Pancreas (tissue), 10 donors: Measurements from ENCODE around the gene LRRC23. TPM values are rescaled to one million over a fixed set of nuclear protein-coding genes. Genes with fewer than 3 reads are reported as not detected.

Experiments used
- ATAC-seq, 4 donors: fragments of 200-7000 bp; cut with Tn5 transposase; one replicate each; pipeline versions ENCODE4 v1.8.0 to v1.9.1; 2020; ENCODE audit warnings: mild to moderate bottlenecking in 4 of 4, moderate library complexity in 4 of 4
- DNase-seq, 6 donors: peaks; one replicate each; pipeline ENCODE4 v3.0.0-alpha.2; 2020
- FAIRE-seq: peaks from 2 replicates; lab custom pipeline; 2012; peaks lifted over from hg19 to GRCh38; lab: Jason Lieb, UNC
- H3K27ac ChIP-seq, 4 donors: fragments of 200-600 bp; sonication (generic); 1 replicate in 3 of 4; 2 replicates in 1 of 4; pipeline versions ENCODE4 v1.5.0 to v1.8.0; 2020
- H3K27me3 ChIP-seq, 4 donors: fragments of 200-600 bp; one replicate each; pipeline ENCODE4 v1.8.0; 2021
- H3K36me3 ChIP-seq, 3 donors: fragments of 200-600 bp; sonication (generic) in 1 of 3; one replicate each; pipeline versions ENCODE4 v1.5.0 to v1.8.0; 2020 to 2021
- H3K4me1 ChIP-seq, 3 donors: fragments of 200-600 bp; one replicate each; pipeline ENCODE4 v1.8.0; 2021
- H3K4me3 ChIP-seq, 4 donors: fragments of 200-600 bp; sonication (generic) in 2 of 4; one replicate each; pipeline versions ENCODE4 v1.5.0 to v1.8.0; 2020 to 2021
- H3K9me3 ChIP-seq, 4 donors: fragments of 200-600 bp; one replicate each; pipeline ENCODE4 v1.8.0; 2021
- WGBS, 2 donors: extraction: QIAGEN DNeasy Blood & Tissue Kit; methylation state at CpG; one replicate each; pipeline ENCODE4 v1.1.7; 2013; 5-methylcytosine and 5-hydroxymethylcytosine counted together
- intact Hi-C, 3 donors: fragments of 100-400 bp; cut with DNase I; formaldehyde crosslinking; loops; one replicate each; pipeline versions ENCODE4 v1.11.1 to v1.14.2; 2022
- microRNA-seq, 2 donors: library from miRNA; unstranded; fragments of <30 nt; microRNA quantifications; one replicate each; pipeline versions ENCODE4 to v1.1.0, GENCODE V29; 2019 to 2020
- polyA plus RNA-seq, 2 donors: library from polyadenylated mRNA; stranded (reverse); fragments of 200-250 nt; gene quantifications; one replicate each; pipeline ENCODE4 v1.2.3, GENCODE V29; 2013
- total RNA-seq, 6 donors: library from RNA; stranded (reverse); fragmentation: NEBNext Ultra II Directional in 4 of 6; extraction: Animal tissue kit (Norgen Biotek cat#: 25700) in 4 of 6; gene quantifications; one replicate each; pipeline versions ENCODE4 v1.2.1 to v1.2.4, GENCODE V29; 2021 to 2023
- TF ChIP-seq, protein P1 (sequence below), 4 donors: fragments of 200-600 bp; sonication (generic) in 3 of 4; IDR thresholded peaks; one replicate each; pipeline versions ENCODE4 v1.5.0 to v1.8.0; 2021; ENCODE audit warnings: antibody characterized with exemption in 4 of 4
- donor health status: healthy with polysubstance abuse.
- donor health status: DM: no; HTN: no; CAD: no; lungs with moderate emphysema.
- donor health status: DM: no; HTN: no; CAD: no.
- donor health status: control.
- donor health status: control.
- donor health status: Bipolar disorder and iron deficiency.
- donor health status: DM: yes; HTN: yes; CAD: no.
- donor health status: DM: no; HTN: no; CAD: no.
- donor health status: DM: no; HTN: no; CAD: no.
- donor health status: DM: yes; HTN: yes; CAD: no.

LRRC23 gene
- total and polyA plus RNA-seq, 8 donors, result 1.7 to 13.0 (median 3.8) TPM

DNA sequence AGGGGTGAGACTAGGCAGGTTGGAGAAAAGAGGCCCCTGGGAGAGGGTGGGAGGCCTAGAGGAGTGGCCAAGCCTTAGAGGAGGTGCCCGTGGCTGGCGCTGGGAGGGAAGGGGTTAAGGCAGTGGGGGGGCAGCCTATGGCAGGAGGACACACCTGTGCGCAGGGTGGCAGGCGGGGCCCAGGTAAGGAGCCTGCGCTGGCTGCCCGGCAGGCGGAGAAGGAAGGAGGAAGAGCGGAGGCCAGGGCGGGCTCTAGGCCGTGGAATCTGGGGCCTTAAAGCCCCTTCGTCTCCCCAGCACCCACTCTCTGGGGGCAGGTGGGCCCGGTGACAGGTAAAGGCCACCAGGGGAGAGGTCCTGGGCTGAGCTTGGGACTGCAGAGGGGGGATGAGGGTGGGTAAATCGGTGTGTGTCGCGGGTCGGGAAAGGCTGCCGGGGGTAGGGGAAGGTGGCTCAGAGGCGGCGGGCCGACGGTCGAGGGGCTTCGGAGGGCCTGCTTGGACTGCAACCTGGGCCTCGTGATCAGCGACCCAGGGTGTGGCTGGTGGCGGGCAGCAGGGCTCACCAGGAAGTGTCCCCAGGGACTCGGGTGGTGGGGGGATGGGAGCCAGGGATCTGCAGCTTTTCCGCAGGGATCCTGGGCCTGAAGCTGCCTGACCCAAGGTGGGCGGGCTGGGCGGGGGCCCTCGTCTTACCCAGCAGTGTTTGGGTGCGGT lies 58.6 kb downstream of the LRRC23 start:
- Histone ChIP-seq H3K4me1 (peaks cover 25 to 47% (median 28%) of the 10 kb centered on the region in 3 donors), H3K4me3 (peak overlapping the region; percentile 61 to 79 (median 66)), H3K36me3 (peaks cover 0 to 4% (median 1%) of the 10 kb centered on the region in 3 donors), H3K27ac (peak overlapping the region; percentile 88 to 97 (median 94)), H3K9me3 (no peaks in the 10 kb centered on the region), H3K27me3 (no peaks in the 10 kb centered on the region)
- intact Hi-C loops, result no loop called here
- DNase-seq, result peak; percentile 89 to 98 (median 95)
- ATAC-seq, result peak; percentile 78 to 86 (median 80)
- WGBS, 2 donors, result 3 to 16% methylated on average over 32 of the region's 32 CpGs
- no peak for FAIRE-seq
- TF ChIP-seq, protein P1, sequence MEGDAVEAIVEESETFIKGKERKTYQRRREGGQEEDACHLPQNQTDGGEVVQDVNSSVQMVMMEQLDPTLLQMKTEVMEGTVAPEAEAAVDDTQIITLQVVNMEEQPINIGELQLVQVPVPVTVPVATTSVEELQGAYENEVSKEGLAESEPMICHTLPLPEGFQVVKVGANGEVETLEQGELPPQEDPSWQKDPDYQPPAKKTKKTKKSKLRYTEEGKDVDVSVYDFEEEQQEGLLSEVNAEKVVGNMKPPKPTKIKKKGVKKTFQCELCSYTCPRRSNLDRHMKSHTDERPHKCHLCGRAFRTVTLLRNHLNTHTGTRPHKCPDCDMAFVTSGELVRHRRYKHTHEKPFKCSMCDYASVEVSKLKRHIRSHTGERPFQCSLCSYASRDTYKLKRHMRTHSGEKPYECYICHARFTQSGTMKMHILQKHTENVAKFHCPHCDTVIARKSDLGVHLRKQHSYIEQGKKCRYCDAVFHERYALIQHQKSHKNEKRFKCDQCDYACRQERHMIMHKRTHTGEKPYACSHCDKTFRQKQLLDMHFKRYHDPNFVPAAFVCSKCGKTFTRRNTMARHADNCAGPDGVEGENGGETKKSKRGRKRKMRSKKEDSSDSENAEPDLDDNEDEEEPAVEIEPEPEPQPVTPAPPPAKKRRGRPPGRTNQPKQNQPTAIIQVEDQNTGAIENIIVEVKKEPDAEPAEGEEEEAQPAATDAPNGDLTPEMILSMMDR (IDR thresholded peaks at IDR 0.05), result peak in 2 of 4 donors; percentile 8 to 12

Small RNAs within 50 kb of the gene (microRNA-seq; reads per million reads assigned to microRNA genes)
- 4,196 to 8,906 reads per million in 2 donors for gene MIR141
- 38,233 to 90,951 reads per million in 2 donors for gene MIR200C

Other genes with a start within 250 kb of the LRRC23 start
- 10 to 100 TPM in 5 of 6 donors, 1 to 10 TPM in 1; 9.0 to 24.9 (median 12.1) TPM for gene ING4, start 241.7 kb upstream of the LRRC23 start, total RNA-seq
- 10 to 100 TPM; 15.7 to 29.6 TPM for gene ING4, start 241.7 kb upstream of the LRRC23 start, polyA plus RNA-seq
- 10 to 100 TPM; 20.4 to 29.8 (median 23.9) TPM for gene ZNF384, start 215.4 kb upstream of the LRRC23 start, total RNA-seq
- gene ZNF384, start 215.4 kb upstream of the LRRC23 start, polyA plus RNA-seq, result 10 to 100 TPM; 36.6 to 36.7 TPM
- gene PIANP, start 204.0 kb upstream of the LRRC23 start, total RNA-seq, result under 1 TPM in 5 of 6 donors, not detected in 1; 0.12 to 0.34 (median 0.20) TPM
- 1 to 10 TPM; 1.4 to 2.7 TPM for gene PIANP, start 204.0 kb upstream of the LRRC23 start, polyA plus RNA-seq
- 10 to 100 TPM; 14.2 to 31.0 (median 23.8) TPM for gene COPS7A, start 180.8 kb upstream of the LRRC23 start, total RNA-seq
- gene COPS7A, start 180.8 kb upstream of the LRRC23 start, polyA plus RNA-seq, result 10 to 100 TPM; 29.5 to 39.6 TPM
- 10 to 100 TPM; 38.5 to 63.0 (median 54.0) TPM for gene MLF2, start 151.7 kb upstream of the LRRC23 start, total RNA-seq
- 100 to 1,000 TPM in 1 of 2 donors, 10 to 100 TPM in 1; 74.7 to 111 TPM for gene MLF2, start 151.7 kb upstream of the LRRC23 start, polyA plus RNA-seq
- gene PTMS, start 138.5 kb upstream of the LRRC23 start, total RNA-seq, result 100 to 1,000 TPM in 1 of 6 donors, 10 to 100 TPM in 5; 41.0 to 117 (median 58.3) TPM
- gene PTMS, start 138.5 kb upstream of the LRRC23 start, polyA plus RNA-seq, result 100 to 1,000 TPM; 128 to 276 TPM
- gene LAG3, start 132.3 kb upstream of the LRRC23 start, total RNA-seq, result under 1 TPM in 5 of 6 donors, not detected in 1; 0.15 to 0.32 (median 0.19) TPM
- under 1 TPM; 0.70 to 0.91 TPM for gene LAG3, start 132.3 kb upstream of the LRRC23 start, polyA plus RNA-seq
- 10 to 100 TPM in 1 of 6 donors, 1 to 10 TPM in 5; 1.2 to 19.9 (median 4.0) TPM for gene CD4, start 115.3 kb upstream of the LRRC23 start, total RNA-seq
- 1 to 10 TPM; 1.2 to 2.0 TPM for gene CD4, start 115.3 kb upstream of the LRRC23 start, polyA plus RNA-seq
- gene GPR162, start 83.0 kb upstream of the LRRC23 start, total RNA-seq, result 1 to 10 TPM in 2 of 6 donors, under 1 TPM in 4; 0.41 to 4.9 (median 0.85) TPM
- 1 to 10 TPM; 5.2 to 8.8 TPM for gene GPR162, start 83.0 kb upstream of the LRRC23 start, polyA plus RNA-seq
- gene P3H3, start 76.4 kb upstream of the LRRC23 start, total RNA-seq, result 10 to 100 TPM in 2 of 6 donors, 1 to 10 TPM in 4; 5.6 to 17.3 (median 9.2) TPM
- 10 to 100 TPM; 21.6 to 32.8 TPM for gene P3H3, start 76.4 kb upstream of the LRRC23 start, polyA plus RNA-seq
- 1 to 10 TPM in 5 of 6 donors, under 1 TPM in 1; 0.89 to 2.7 (median 1.5) TPM for gene GNB3, start 63.9 kb upstream of the LRRC23 start, total RNA-seq
- gene GNB3, start 63.9 kb upstream of the LRRC23 start, polyA plus RNA-seq, result 10 to 100 TPM in 1 of 2 donors, 1 to 10 TPM in 1; 6.2 to 12.6 TPM
- 1 to 10 TPM in 1 of 6 donors, under 1 TPM in 5; 0.08 to 1.1 (median 0.56) TPM for gene CDCA3, start 53.5 kb upstream of the LRRC23 start, total RNA-seq
- gene CDCA3, start 53.5 kb upstream of the LRRC23 start, polyA plus RNA-seq, result 1 to 10 TPM in 1 of 2 donors, under 1 TPM in 1; 0.80 to 1.2 TPM
- gene USP5, start 52.7 kb upstream of the LRRC23 start, total RNA-seq, result 10 to 100 TPM; 17.8 to 38.4 (median 29.2) TPM
- gene USP5, start 52.7 kb upstream of the LRRC23 start, polyA plus RNA-seq, result 10 to 100 TPM; 18.3 to 25.2 TPM
- gene TPI1, start 37.3 kb upstream of the LRRC23 start, total RNA-seq, result 100 to 1,000 TPM in 4 of 6 donors, 10 to 100 TPM in 2; 88.5 to 211 (median 128) TPM
- gene TPI1, start 37.3 kb upstream of the LRRC23 start, polyA plus RNA-seq, result 100 to 1,000 TPM in 1 of 2 donors, 10 to 100 TPM in 1; 93.1 to 247 TPM
- 1 to 10 TPM; 3.1 to 5.2 (median 4.4) TPM for gene SPSB2, start 31.5 kb upstream of the LRRC23 start, total RNA-seq
- gene SPSB2, start 31.5 kb upstream of the LRRC23 start, polyA plus RNA-seq, result 10 to 100 TPM; 10.6 to 12.5 TPM
- 1 to 10 TPM; 2.3 to 8.0 (median 4.5) TPM for gene ENO2, start 9.8 kb downstream of the LRRC23 start, total RNA-seq
- gene ENO2, start 9.8 kb downstream of the LRRC23 start, polyA plus RNA-seq, result 10 to 100 TPM; 12.7 to 53.6 TPM
- 10 to 100 TPM; 30.9 to 54.5 (median 36.2) TPM for gene ATN1, start 23.1 kb downstream of the LRRC23 start, total RNA-seq
- 100 to 1,000 TPM; 110 to 113 TPM for gene ATN1, start 23.1 kb downstream of the LRRC23 start, polyA plus RNA-seq
- not detected for gene RNU7-1, start 39.0 kb downstream of the LRRC23 start, total RNA-seq
- gene RNU7-1, start 39.0 kb downstream of the LRRC23 start, polyA plus RNA-seq, result not detected
- 100 to 1,000 TPM in 2 of 6 donors, 10 to 100 TPM in 4; 86.8 to 154 (median 97.6) TPM for gene C12orf57, start 39.2 kb downstream of the LRRC23 start, total RNA-seq
- gene C12orf57, start 39.2 kb downstream of the LRRC23 start, polyA plus RNA-seq, result 100 to 1,000 TPM; 176 to 314 TPM
- 10 to 100 TPM; 13.3 to 37.9 (median 17.8) TPM for gene PTPN6, start 46.5 kb downstream of the LRRC23 start, total RNA-seq
- 10 to 100 TPM; 48.7 to 53.1 TPM for gene PTPN6, start 46.5 kb downstream of the LRRC23 start, polyA plus RNA-seq
- 100 to 1,000 TPM in 3 of 6 donors, 10 to 100 TPM in 3; 79.7 to 139 (median 101) TPM for gene PHB2, start 65.8 kb downstream of the LRRC23 start, total RNA-seq
- gene PHB2, start 65.8 kb downstream of the LRRC23 start, polyA plus RNA-seq, result 10 to 100 TPM; 74.7 to 91.9 TPM
- 10 to 100 TPM in 5 of 6 donors, 1 to 10 TPM in 1; 8.9 to 20.2 (median 17.0) TPM for gene EMG1, start 66.1 kb downstream of the LRRC23 start, total RNA-seq
- 10 to 100 TPM in 1 of 2 donors, 1 to 10 TPM in 1; 9.4 to 12.9 TPM for gene EMG1, start 66.1 kb downstream of the LRRC23 start, polyA plus RNA-seq
- gene LPCAT3, start 113.7 kb downstream of the LRRC23 start, total RNA-seq, result 10 to 100 TPM; 22.4 to 36.5 (median 32.4) TPM
- gene LPCAT3, start 113.7 kb downstream of the LRRC23 start, polyA plus RNA-seq, result 10 to 100 TPM; 23.0 to 32.6 TPM
- gene C1S, start 155.9 kb downstream of the LRRC23 start, total RNA-seq, result 100 to 1,000 TPM in 1 of 6 donors, 10 to 100 TPM in 5; 20.4 to 162 (median 58.8) TPM
- 10 to 100 TPM; 36.5 to 47.2 TPM for gene C1S, start 155.9 kb downstream of the LRRC23 start, polyA plus RNA-seq
- gene C1R, start 187.6 kb downstream of the LRRC23 start, total RNA-seq, result 100 to 1,000 TPM in 2 of 6 donors, 10 to 100 TPM in 4; 20.2 to 212 (median 66.8) TPM
- gene C1R, start 187.6 kb downstream of the LRRC23 start, polyA plus RNA-seq, result 10 to 100 TPM; 54.9 to 66.1 TPM
- gene C1RL, start 204.4 kb downstream of the LRRC23 start, total RNA-seq, result 10 to 100 TPM; 36.8 to 57.7 (median 44.7) TPM
- 10 to 100 TPM; 36.5 to 60.5 TPM for gene C1RL, start 204.4 kb downstream of the LRRC23 start, polyA plus RNA-seq
- gene RBP5, start 224.1 kb downstream of the LRRC23 start, total RNA-seq, result 1 to 10 TPM in 5 of 6 donors, under 1 TPM in 1; 0.73 to 3.2 (median 2.2) TPM
- gene RBP5, start 224.1 kb downstream of the LRRC23 start, polyA plus RNA-seq, result 1 to 10 TPM; 3.9 to 7.8 TPM
- 10 to 100 TPM in 5 of 6 donors, 1 to 10 TPM in 1; 7.8 to 26.2 (median 13.1) TPM for gene CLSTN3, start 225.5 kb downstream of the LRRC23 start, total RNA-seq
- gene CLSTN3, start 225.5 kb downstream of the LRRC23 start, polyA plus RNA-seq, result 10 to 100 TPM; 21.6 to 25.8 TPM